ENCODE measurements around the gene MYO6. TPM values are rescaled to one million over a fixed set of nuclear protein-coding genes. Genes with fewer than 3 reads are reported as not detected.

MYO6 gene
- total and polyA plus RNA-seq, 2 of the 4 experiments (the other 2 are of a cell fraction): 6.1 to 6.8 TPM

DNA sequence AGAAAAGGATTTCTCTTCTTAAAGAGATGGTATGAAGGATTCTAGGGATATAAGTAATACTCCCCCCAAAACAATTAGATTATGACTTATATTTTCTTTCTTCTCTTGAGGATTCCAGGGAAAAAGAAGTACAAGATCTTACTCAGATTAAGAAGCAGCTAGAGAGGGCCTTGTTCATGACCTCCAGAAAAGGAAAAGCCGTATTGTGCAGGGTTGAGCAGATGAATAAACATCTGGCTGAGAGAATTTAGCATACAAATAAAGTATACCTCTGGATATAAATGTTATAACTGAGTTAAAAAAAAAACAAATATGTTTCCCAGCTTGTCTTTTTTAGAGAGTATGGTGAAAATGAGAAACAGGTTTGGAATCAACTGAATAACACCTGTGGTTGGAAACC lies 11.3 kb downstream of the MYO6 start:
- H3K27ac ChIP-seq (ENCODE audit: insufficient read depth, low read length): no peak overlapping the region
- ATAC-seq (ENCODE audit: low read depth) (no peak), DNase-seq (no peak)
- no peak overlapping the region for H3K18ac ChIP-seq (ENCODE audit: low read depth, low read length)
- no peak overlapping the region for H4K91ac ChIP-seq (ENCODE audit: insufficient read depth, low read depth, low read length)
- CTCF ChIA-PET: interaction anchor here (0.7 kb wide), 1 partner anchor 25 kb away, joined by 5 read pairs; no protein-coding TSS in a partner anchor
- peaks cover 15 to 31% of the 10 kb centered on the region in 2 experiments for H3K79me1 ChIP-seq (ENCODE audit: low read depth in 1 of 2, low read length in 2 of 2)
- dilution Hi-C loops (cut with HindIII; ENCODE audit: low sequenced_read_pairs, unreplicated experiment): no loop called here
- in situ Hi-C loops (cut with MboI; ENCODE audit: low sequenced_read_pairs): no loop called here
- H3K9me3 ChIP-seq (ENCODE audit: control insufficient read depth, insufficient read depth, low read length): no peaks in the 10 kb centered on the region
- H4K8ac ChIP-seq (ENCODE audit: low read depth in 2 of 2, low read length in 2 of 2): no peak overlapping the region
- H2BK120ac ChIP-seq (ENCODE audit: low read depth, low read length): no peak overlapping the region
- H3K14ac ChIP-seq (replicated peaks; ENCODE audit: low read depth, low read length): no peak overlapping the region
- no peak overlapping the region for H2AFZ ChIP-seq (replicated peaks; ENCODE audit: low read length, poor library complexity)
- H3K27me3 ChIP-seq (ENCODE audit: control insufficient read depth, insufficient read depth, low read length): no peaks in the 10 kb centered on the region
- no peak overlapping the region for H4K5ac ChIP-seq (ENCODE audit: low read depth, low read length)
- no TSS peak for BruUV-seq (replicated peaks)
- H2AK5ac ChIP-seq (ENCODE audit: low read depth, low read length): no peak overlapping the region
- no peak overlapping the region for H3K9ac ChIP-seq (ENCODE audit: low read depth, low read length)
- H3K4ac ChIP-seq (ENCODE audit: low read depth, low read length): no peak overlapping the region
- TF ChIP-seq POLR2A (IDR thresholded peaks at IDR 0.05; ENCODE audit: low read depth, low read length): no peak
- H2BK5ac ChIP-seq (ENCODE audit: low read depth, low read length, poor library complexity, severe bottlenecking): no peak overlapping the region
- H2BK15ac ChIP-seq (ENCODE audit: low read depth, low read length): no peak overlapping the region
- H2BK20ac ChIP-seq (ENCODE audit: low read depth, low read length): no peak overlapping the region
- H3K4me3 ChIP-seq (ENCODE audit: insufficient read depth, low read depth, low read length): no peak overlapping the region
- no peak overlapping the region for H3K4me2 ChIP-seq (ENCODE audit: low read depth, low read length)
- no peak overlapping the region for H3K56ac ChIP-seq (ENCODE audit: extremely low read depth, insufficient read depth, low read length)
- no peaks in the 10 kb centered on the region for H3K36me3 ChIP-seq (ENCODE audit: control insufficient read depth, insufficient read depth, low read length)
- H4K20me1 ChIP-seq (ENCODE audit: insufficient read depth, low read length): no peaks in the 10 kb centered on the region; the same call in 1 of the 2 replicates
- intact Hi-C loops (cut with micrococcal nuclease): no loop called here
- no peak overlapping the region for H2AK9ac ChIP-seq (replicated peaks; ENCODE audit: low read depth, low read length, poor library complexity)
- POLR2A ChIA-PET (ENCODE audit: unreplicated experiment): interaction anchor here (0.5 kb wide), 1 partner anchor 9 kb away, joined by 3 read pairs; no protein-coding TSS in a partner anchor
- H3K23ac ChIP-seq (ENCODE audit: low read depth, low read length): no peak overlapping the region
- WGBS, 2 experiments (ENCODE audit: extremely low coverage in 2 of 2, insufficient read length in 1 of 2): no CpG with 5 or more reads among the region's 1 CpG
- peaks cover 2% of the 10 kb centered on the region; the same call in 1 of the 2 replicates for H3K9me1 ChIP-seq (ENCODE audit: insufficient read depth, low read length)
- H3K4me1 ChIP-seq (ENCODE audit: control insufficient read depth, insufficient read depth, low read length): no peaks in the 10 kb centered on the region

Measured in IMR-90 (cell line).